Calu3 (cell line): ENCODE data around the gene RAD23B. TPM values are rescaled to one million over a fixed set of nuclear protein-coding genes. Genes with fewer than 3 reads are reported as not detected.

Source experiments
- BruUV-seq: library from RNA; stranded (reverse); fragments of 400-500 nt; replicated peaks from 2 replicates; lab custom pipeline; 2021; lab: Mats Ljungman, UMichigan
- CTCF ChIA-PET: fragments of 300-600 bp; sonication (Branson Sonifier 250); formaldehyde crosslinking; loops from one replicate; lab custom pipeline; 2022; ENCODE audit warnings: antibody characterized with exemption; lab: Charles Lee
- DNase-seq: peaks from one replicate; pipeline ENCODE4 v3.0.0; 2022
- H3K27ac Mint-ChIP-seq: one replicate; pipeline ENCODE4 v1.8.0; 2022; ENCODE audit warnings: mixed read lengths; ENCODE audit not compliant: unreplicated experiment
- H3K27me3 Mint-ChIP-seq: one replicate; pipeline ENCODE4 v1.8.0; 2022; ENCODE audit warnings: mixed read lengths; ENCODE audit not compliant: unreplicated experiment
- H3K36me3 Mint-ChIP-seq: one replicate; pipeline ENCODE4 v1.8.0; 2022; ENCODE audit warnings: mild to moderate bottlenecking, moderate library complexity, mixed read lengths; ENCODE audit not compliant: insufficient read depth, unreplicated experiment
- H3K4me1 Mint-ChIP-seq: one replicate; pipeline ENCODE4 v1.8.0; 2022; ENCODE audit warnings: mild to moderate bottlenecking, low read depth, mixed read lengths; ENCODE audit not compliant: unreplicated experiment
- H3K4me3 Mint-ChIP-seq: one replicate; pipeline ENCODE4 v1.8.0; 2022; ENCODE audit warnings: mild to moderate bottlenecking, low read depth, moderate library complexity, mixed read lengths; ENCODE audit not compliant: unreplicated experiment
- H3K9me3 Mint-ChIP-seq: one replicate; pipeline ENCODE4 v1.8.0; 2022; ENCODE audit warnings: low read depth, mixed read lengths; ENCODE audit not compliant: unreplicated experiment
- CTCF ChIP-seq: fragments of 200-600 bp; IDR thresholded peaks from one replicate; pipeline ENCODE4 v1.8.0; 2022; ENCODE audit warnings: antibody characterized with exemption; ENCODE audit not compliant: unreplicated experiment
- intact Hi-C: fragments of 100-400 bp; cut with micrococcal nuclease; formaldehyde crosslinking; loops from one replicate; pipeline ENCODE4 v1.10.0; 2022; ENCODE audit not compliant: unreplicated experiment
- total RNA-seq: library from RNA; stranded (reverse); gene quantifications from 2 replicates; pipeline ENCODE4 v1.2.3, GENCODE V29; 2022

The RAD23B gene
- total RNA-seq, 1 experiment from 2014 or later, result 82.3 TPM

- no TSS peak for BruUV-seq
- Mint-ChIP-seq H3K27me3 (no peaks in the 10 kb centered on the region), H3K4me3 (peak overlapping the region; percentile 32), H3K4me1 (peaks cover 28% of the 10 kb centered on the region), H3K36me3 (peaks cover 61% of the 10 kb centered on the region), H3K27ac (peak overlapping the region; percentile 30), H3K9me3 (no peaks in the 10 kb centered on the region)
- intact Hi-C loops, result no loop called here
- peak; percentile 44 for DNase-seq
- no peak for TF ChIP-seq CTCF
- CTCF ChIA-PET, result no interaction called here
Measured at GRCh38 chr9:107336718-107337360, 53.8 kb downstream of the RAD23B start.

GRCh38 chr9:107337676-107338590, 54.9 kb downstream of the RAD23B start:
- Mint-ChIP-seq H3K4me3 (peak overlapping the region; percentile 32), H3K27ac (peak overlapping the region; percentile 60), H3K27me3 (no peaks in the 10 kb centered on the region), H3K4me1 (peaks cover 28% of the 10 kb centered on the region), H3K9me3 (no peaks in the 10 kb centered on the region), H3K36me3 (peaks cover 63% of the 10 kb centered on the region)
- BruUV-seq, result no TSS peak
- CTCF ChIA-PET, result no interaction called here
- no peak for DNase-seq
- no peak for TF ChIP-seq CTCF
- intact Hi-C loops, result no loop called here

GRCh38 chr9:107338911-107339659, 56.0 kb downstream of the RAD23B start:
- intact Hi-C loops, result no loop called here
- no peaks in the 10 kb centered on the region for H3K27me3 Mint-ChIP-seq

More at GRCh38 chr9:107338911-107339659, 56.0 kb downstream of the RAD23B start:
- BruUV-seq, result no TSS peak
- Mint-ChIP-seq H3K4me3 (no peak overlapping the region), H3K9me3 (no peaks in the 10 kb centered on the region), H3K27ac (peak overlapping the region; percentile 60), H3K36me3 (peaks cover 60% of the 10 kb centered on the region), H3K4me1 (peaks cover 28% of the 10 kb centered on the region)
- CTCF ChIA-PET, result no interaction called here
- no peak for TF ChIP-seq CTCF
- no peak for DNase-seq
